GM12864 (cell line): ENCODE results near the gene PCSK2.

Experiments used
- DNase-seq: peaks from one replicate; pipeline ENCODE4 v3.0.0-alpha.2; 2011; ENCODE audit warnings: low read depth
- H3K4me3 ChIP-seq: 2 replicates; pipeline ENCODE4 v1.5.1; 2011; ENCODE audit warnings: mild to moderate bottlenecking, low read depth, low read length, control low read depth
- TF ChIP-seq, protein P1 (sequence below): IDR thresholded peaks from 2 replicates; pipeline ENCODE4 v1.5.1; 2011; ENCODE audit warnings: low read depth, mild to moderate bottlenecking, moderate library complexity, low read length, control low read depth, inconsistent platforms; ENCODE audit errors: missing control alignments

Gene PCSK2

DNA sequence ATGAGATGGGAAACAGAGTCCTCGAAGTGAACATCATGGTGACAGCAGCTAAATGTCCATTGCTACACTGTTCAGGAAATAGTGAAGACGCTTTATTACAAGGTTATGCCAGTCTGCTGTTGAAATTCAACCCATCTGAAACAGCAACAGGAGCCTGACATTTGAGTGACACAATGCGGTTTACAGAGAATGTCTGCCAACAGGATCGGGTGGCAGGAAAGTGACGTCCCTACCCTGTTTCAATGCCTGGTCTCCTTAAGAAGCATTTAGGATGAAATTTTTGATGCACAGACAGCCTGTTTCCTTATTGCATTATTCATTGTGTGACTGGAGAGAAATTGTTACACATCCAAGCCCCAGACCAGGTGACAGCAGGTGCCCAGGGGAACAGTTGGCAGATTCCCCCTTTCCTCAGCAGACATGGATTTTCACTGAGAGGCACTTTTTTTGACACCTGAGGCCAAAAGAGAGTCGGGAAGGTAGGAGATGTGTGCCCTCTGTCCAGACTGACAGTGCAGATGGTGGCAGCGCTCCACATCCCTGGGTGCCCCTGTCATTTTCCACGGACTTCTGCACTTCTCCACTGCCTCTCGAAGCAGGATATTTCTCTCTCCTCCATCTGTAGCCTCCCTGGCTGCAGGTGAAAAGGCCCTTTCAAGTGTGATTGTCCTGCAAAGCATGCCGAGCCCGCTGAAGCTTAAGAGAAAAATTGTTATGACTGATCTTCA, 216.5 kb downstream of the PCSK2 start:
- DNase-seq = no peak
- no peak overlapping the region for H3K4me3 ChIP-seq
- TF ChIP-seq, protein P1, sequence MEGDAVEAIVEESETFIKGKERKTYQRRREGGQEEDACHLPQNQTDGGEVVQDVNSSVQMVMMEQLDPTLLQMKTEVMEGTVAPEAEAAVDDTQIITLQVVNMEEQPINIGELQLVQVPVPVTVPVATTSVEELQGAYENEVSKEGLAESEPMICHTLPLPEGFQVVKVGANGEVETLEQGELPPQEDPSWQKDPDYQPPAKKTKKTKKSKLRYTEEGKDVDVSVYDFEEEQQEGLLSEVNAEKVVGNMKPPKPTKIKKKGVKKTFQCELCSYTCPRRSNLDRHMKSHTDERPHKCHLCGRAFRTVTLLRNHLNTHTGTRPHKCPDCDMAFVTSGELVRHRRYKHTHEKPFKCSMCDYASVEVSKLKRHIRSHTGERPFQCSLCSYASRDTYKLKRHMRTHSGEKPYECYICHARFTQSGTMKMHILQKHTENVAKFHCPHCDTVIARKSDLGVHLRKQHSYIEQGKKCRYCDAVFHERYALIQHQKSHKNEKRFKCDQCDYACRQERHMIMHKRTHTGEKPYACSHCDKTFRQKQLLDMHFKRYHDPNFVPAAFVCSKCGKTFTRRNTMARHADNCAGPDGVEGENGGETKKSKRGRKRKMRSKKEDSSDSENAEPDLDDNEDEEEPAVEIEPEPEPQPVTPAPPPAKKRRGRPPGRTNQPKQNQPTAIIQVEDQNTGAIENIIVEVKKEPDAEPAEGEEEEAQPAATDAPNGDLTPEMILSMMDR = no peak

DNA sequence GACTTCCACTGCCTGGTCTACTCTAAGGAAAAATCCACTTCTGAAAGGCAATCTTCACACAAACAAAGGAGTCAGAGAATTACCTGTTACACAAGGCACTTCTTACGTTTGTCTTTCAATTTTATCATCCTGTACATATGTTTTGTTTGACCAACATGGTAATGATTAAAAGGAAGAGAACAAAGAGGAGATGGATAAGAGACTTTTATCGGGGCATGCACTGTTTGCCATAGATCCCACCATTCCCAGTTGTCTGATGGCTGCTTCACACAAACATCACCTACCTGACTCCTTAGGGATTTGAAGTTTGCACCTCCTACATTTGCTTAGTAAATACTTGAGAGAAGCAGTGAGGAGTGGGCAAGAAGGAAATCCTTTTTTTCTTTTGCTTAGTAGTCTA, 217.3 kb downstream of the PCSK2 start:
- TF ChIP-seq, protein P1 = no peak
- no peak for DNase-seq
- no peak overlapping the region for H3K4me3 ChIP-seq

DNA sequence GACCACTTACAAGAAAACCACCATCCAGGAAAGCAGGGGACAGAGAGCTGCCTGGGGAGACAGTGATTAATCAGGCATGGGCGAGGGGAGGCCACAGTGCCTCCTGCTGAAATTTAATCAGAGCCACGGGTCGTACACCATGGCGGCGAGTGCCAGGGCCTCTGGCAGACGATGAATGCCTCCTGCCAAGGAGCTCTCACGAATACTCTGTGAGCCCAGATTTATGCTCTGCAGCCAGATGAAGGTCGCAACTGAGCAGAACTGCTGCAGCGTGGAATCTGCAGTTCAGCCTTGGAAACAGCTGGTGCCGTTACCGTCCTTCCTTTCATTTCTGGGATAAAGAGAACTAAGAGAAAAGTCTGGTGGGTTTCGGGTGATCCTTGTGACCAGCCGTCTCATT, 218.7 kb downstream of the PCSK2 start:
- no peak overlapping the region for H3K4me3 ChIP-seq
- TF ChIP-seq, protein P1 = no peak
- no peak for DNase-seq

DNA sequence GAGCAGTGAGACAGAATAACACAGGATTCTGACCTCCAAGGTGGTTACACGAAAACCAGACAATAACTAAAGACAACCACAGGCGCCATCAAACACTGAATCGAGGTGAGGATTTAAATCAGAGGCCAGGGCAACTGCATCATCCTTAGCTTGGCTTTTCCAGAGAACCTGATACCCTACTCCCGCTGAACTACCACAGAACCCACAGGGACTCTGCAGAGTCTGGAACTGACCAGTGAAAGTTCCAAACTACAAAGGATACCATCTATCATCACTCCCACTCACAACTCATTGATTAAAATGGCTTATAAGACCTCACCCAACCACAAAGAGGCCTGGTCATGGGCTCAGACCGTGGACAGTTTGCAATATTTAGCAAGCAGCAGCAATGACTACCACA, 219.3 kb downstream of the PCSK2 start:
- TF ChIP-seq, protein P1 = no peak
- H3K4me3 ChIP-seq = no peak overlapping the region
- DNase-seq = no peak

DNA sequence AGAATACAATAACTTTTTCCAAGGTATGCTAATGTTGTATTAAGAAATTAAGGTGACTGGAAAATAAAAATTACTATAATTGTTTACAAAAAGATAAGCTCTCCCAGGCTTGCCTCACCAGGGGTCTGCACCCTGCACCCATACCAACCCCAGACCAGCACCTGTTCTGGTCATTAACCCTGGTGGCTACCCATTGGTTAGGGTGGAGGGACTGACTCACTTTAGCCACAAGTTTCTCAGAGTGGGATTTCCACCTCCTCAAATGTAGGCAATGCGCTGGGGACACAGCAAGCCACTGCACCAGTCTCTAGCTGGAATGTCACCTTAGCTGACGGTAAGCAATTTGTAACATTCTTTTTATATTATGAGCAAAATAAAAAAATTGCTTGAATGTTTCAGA, 221.2 kb downstream of the PCSK2 start:
- DNase-seq = no peak
- TF ChIP-seq, protein P1 = no peak
- no peak overlapping the region for H3K4me3 ChIP-seq

DNA sequence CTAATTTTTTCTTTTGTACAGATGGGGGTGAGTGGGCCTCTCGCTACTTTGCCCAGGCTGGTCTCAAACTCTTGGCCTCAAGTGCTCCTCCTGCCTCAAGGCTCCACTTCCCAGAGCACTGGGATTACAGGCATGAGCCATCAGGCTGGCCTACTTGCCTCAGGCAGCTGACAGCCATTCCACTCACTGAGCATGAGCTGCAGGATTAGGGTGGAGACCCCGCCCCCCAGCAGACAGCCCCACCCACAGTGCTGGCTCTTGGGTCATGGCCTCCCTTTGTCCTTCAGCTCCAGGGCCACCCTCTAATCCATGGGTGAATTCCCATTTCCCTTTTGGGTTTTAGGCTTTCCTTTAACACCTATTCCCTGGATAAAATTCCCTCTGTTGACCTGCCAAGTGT, 222.2 kb downstream of the PCSK2 start:
- TF ChIP-seq, protein P1 = no peak
- no peak overlapping the region for H3K4me3 ChIP-seq
- no peak for DNase-seq

DNA sequence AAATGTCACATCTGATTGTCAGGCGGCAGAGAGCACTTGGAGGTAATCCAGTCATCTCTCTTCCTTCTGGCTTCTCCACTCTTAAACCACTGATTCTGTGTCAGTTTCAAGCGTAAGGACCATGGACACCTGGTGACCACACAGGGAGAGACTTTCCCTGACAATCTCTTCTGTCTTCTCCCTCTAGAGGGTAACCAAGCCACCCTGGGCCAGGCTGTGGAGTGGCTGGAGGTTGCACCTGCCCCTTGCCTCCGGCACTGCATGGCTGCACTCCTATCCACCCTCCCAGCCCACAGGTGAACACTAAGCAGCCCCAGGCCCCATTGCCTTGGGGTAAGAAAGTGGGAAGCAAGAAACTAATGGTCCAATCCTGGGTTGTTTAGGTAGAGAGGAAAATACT, 225.6 kb downstream of the PCSK2 start:
- no peak for DNase-seq
- TF ChIP-seq, protein P1 = no peak
- no peak overlapping the region for H3K4me3 ChIP-seq
